ENCODE results near the gene C15orf62.
A peak's percentile ranks its signal among the peaks of the same experiment; 100 is the strongest.

The C15orf62 gene

DNA sequence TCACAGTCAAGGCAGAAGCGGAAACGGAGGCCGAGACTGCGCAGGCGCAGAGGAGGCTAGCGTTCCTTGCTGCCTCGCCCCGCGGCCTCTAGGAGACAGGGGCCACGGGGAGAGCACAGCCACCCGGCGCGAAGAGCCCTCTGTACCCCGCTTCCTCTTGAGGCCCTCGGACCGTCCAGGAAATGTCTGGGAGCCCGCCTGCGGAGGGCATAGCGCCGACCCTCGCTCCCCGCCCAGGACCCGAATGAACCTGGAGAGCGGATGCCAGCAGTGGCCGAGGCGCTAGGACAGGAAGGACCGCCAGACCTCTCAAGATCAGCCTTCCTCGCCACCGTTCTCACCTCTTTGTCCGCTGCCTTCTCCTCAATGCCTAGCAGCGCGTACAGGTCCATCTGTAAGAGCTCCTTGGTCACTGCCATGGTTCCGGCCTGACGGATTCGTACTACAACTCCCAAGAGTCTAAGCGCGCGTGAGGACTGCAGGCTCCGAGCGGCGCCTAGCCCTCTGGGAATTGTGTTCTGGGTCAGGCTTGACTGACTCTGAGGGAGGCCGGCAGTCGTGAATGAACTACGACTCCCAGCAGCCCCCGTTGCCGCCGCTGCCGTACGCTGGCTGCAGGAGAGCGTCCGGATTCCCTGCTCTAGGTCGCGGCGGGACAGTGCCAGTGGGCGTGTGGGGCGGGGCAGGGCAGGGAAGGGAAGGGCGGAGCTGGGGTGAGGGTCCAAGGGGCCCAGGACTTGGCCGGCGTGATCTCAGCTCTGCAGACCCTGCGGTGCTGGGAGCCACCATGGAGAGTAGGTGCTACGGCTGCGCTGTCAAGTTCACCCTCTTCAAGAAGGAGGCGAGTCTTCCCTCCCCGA lies 37.5 kb downstream of the C15orf62 start, which contains the start of the genes DNAJC17 and ZFYVE19:
DNAJC17 (minus strand) TSS at position 446 of the 860 bp plus-strand sequence; CDS start at position 419, 27 bp downstream.
ZFYVE19 (plus strand) TSS at position 62 of the 860 bp plus-strand sequence; CDS start at position 563, 501 bp downstream.
- Histone ChIP-seq H3K36me3 (replicated peaks; ENCODE audit: low read depth, low read length) (no peaks in the 10 kb centered on the region), H3K27ac (ENCODE audit: low read length) (peak within 1 kb of the TSS; percentile 79), H3K4me1 (ENCODE audit: low read length) (peaks cover 12% of the 10 kb centered on the region), H3K4me3 (ENCODE audit: low read length) (peak within 1 kb of the TSS; percentile 83), H3K79me2 (ENCODE audit: low read length) (peaks cover 10% of the 10 kb centered on the region), H3K9me3 (ENCODE audit: insufficient read depth, low read length) (no peaks in the 10 kb centered on the region), H2AFZ (ENCODE audit: low read depth, low read length) (peak within 1 kb of the TSS; percentile 93), H3K9ac (ENCODE audit: low read length) (peak within 1 kb of the TSS; percentile 94), H4K20me1 (ENCODE audit: insufficient read depth, low read length) (no peaks in the 10 kb centered on the region), H3K4me2 (ENCODE audit: low read length) (peak within 1 kb of the TSS; percentile 95), H3K27me3 (ENCODE audit: low read depth, low read length) (no peaks in the 10 kb centered on the region)
- TF ChIP-seq, protein P1, sequence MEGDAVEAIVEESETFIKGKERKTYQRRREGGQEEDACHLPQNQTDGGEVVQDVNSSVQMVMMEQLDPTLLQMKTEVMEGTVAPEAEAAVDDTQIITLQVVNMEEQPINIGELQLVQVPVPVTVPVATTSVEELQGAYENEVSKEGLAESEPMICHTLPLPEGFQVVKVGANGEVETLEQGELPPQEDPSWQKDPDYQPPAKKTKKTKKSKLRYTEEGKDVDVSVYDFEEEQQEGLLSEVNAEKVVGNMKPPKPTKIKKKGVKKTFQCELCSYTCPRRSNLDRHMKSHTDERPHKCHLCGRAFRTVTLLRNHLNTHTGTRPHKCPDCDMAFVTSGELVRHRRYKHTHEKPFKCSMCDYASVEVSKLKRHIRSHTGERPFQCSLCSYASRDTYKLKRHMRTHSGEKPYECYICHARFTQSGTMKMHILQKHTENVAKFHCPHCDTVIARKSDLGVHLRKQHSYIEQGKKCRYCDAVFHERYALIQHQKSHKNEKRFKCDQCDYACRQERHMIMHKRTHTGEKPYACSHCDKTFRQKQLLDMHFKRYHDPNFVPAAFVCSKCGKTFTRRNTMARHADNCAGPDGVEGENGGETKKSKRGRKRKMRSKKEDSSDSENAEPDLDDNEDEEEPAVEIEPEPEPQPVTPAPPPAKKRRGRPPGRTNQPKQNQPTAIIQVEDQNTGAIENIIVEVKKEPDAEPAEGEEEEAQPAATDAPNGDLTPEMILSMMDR (IDR thresholded peaks at IDR 0.05; ENCODE audit: low read depth, low read length): no peak
- TF ChIP-seq EZH2phosphoT487 (IDR thresholded peaks at IDR 0.05; ENCODE audit: low read depth): no peak

DNA sequence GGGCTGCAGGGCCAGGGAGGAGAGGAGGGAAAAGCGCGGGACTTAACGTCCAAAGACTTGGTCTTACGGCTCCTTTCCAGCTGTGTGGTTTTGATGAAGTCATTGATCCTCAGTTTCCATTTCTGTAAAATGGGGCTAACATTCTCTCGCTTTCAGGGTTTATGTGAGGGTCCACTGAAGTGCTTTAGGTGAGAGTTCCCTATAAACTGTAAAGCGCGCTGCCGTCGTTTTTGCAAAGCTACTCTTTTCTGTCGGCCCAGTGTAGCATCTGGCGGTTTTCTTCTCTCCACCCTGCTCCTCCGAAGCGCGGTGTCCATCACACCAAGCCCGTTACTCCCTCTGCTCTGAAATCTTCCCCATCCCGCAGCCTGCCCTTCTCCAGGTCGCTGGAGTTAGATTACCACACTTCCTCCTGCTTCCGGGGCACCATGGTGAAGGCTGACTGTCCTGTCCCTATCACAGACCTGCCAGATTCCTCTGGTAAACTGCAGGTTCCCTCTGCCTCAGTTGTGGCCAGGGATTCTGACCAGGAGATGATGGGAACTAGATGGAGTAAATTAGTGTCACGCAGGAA lies 38.2 kb downstream of the C15orf62 start:
- H3K27ac ChIP-seq (ENCODE audit: low read length): no peak overlapping the region

DNA sequence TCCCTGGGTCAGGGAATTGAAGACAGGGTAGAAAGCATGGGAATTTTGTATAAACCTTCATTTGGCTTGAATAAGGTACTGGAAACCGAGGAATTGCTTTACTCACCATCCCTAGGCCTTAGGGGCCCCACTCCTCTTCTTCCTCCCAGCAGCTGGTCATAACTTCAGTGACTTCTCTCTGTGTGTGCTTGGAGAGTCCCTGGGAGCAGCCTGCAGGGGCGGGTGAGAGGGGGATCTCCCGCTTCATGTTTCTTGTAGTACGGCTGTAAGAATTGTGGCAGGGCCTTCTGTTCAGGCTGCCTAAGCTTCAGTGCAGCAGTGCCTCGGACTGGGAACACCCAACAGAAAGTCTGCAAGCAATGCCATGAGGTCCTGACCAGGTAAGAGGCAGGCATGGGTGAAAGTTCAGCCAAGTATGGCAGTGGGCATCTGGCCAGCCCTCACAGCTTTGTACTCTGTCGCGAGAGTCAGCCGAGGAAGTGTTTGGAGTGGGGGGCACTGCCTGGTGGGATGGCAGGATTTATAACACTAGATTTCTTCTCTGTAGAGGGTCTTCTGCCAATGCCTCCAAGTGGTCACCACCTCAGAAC lies 39.2 kb downstream of the C15orf62 start:
- no peak overlapping the region for H3K4me3 ChIP-seq (ENCODE audit: low read length)
- no peak overlapping the region for H2AFZ ChIP-seq (ENCODE audit: low read depth, low read length)
- peaks cover 10% of the 10 kb centered on the region for H3K79me2 ChIP-seq (ENCODE audit: low read length)
- no peak overlapping the region for H3K9ac ChIP-seq (ENCODE audit: low read length)
- TF ChIP-seq EZH2phosphoT487 (IDR thresholded peaks at IDR 0.05; ENCODE audit: low read depth): no peak
- TF ChIP-seq, protein P1 (IDR thresholded peaks at IDR 0.05; ENCODE audit: low read depth, low read length): no peak
- peaks cover 12% of the 10 kb centered on the region for H3K4me1 ChIP-seq (ENCODE audit: low read length)
- no peaks in the 10 kb centered on the region for H3K27me3 ChIP-seq (ENCODE audit: low read depth, low read length)
- H3K4me2 ChIP-seq (ENCODE audit: low read length): no peak overlapping the region
- no peak overlapping the region for H3K27ac ChIP-seq (ENCODE audit: low read length)
- H4K20me1 ChIP-seq (ENCODE audit: insufficient read depth, low read length): no peaks in the 10 kb centered on the region
- no peaks in the 10 kb centered on the region for H3K36me3 ChIP-seq (replicated peaks; ENCODE audit: low read depth, low read length)
- H3K9me3 ChIP-seq (ENCODE audit: insufficient read depth, low read length): no peaks in the 10 kb centered on the region

More for the DNA sequence above, 38.2 kb downstream of the C15orf62 start:
- no peaks in the 10 kb centered on the region for H3K9me3 ChIP-seq (ENCODE audit: insufficient read depth, low read length)
- H3K9ac ChIP-seq (ENCODE audit: low read length): peak overlapping the region; percentile 62
- peaks cover 12% of the 10 kb centered on the region for H3K4me1 ChIP-seq (ENCODE audit: low read length)
- no peaks in the 10 kb centered on the region for H3K36me3 ChIP-seq (replicated peaks; ENCODE audit: low read depth, low read length)
- H3K79me2 ChIP-seq (ENCODE audit: low read length): peaks cover 10% of the 10 kb centered on the region
- peak overlapping the region; percentile 48 for H2AFZ ChIP-seq (ENCODE audit: low read depth, low read length)
- peak overlapping the region; percentile 86 for H3K4me2 ChIP-seq (ENCODE audit: low read length)
- H3K4me3 ChIP-seq (ENCODE audit: low read length): peak overlapping the region; percentile 83
- TF ChIP-seq, protein P1 (IDR thresholded peaks at IDR 0.05; ENCODE audit: low read depth, low read length): no peak
- no peak for TF ChIP-seq EZH2phosphoT487 (IDR thresholded peaks at IDR 0.05; ENCODE audit: low read depth)
- H4K20me1 ChIP-seq (ENCODE audit: insufficient read depth, low read length): no peaks in the 10 kb centered on the region
- H3K27me3 ChIP-seq (ENCODE audit: low read depth, low read length): no peaks in the 10 kb centered on the region
